ENCODE measurements around the gene RASGRF2.

DNA sequence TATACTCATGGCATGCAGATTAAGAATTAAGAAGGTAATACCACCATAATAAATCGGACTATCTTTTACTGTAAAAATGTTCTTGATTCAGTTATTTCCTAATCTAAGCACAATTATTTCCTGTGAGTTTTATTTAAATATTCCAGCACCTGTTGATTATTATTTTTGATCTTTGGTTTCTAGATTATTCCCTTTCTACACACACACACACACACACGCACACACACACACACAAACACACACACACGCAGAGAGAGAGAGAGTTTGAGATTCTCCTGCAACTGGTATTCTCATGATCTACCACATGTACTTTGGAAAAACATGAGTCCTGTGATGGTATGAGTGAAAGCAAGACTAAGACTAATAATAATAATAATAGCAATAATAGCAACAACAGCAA is 256.0 kb downstream of the RASGRF2 start:
- TF ChIP-seq TCF12 (IDR thresholded peaks at IDR 0.05; ENCODE audit: low read depth), result no peak
- TF ChIP-seq, protein P1, sequence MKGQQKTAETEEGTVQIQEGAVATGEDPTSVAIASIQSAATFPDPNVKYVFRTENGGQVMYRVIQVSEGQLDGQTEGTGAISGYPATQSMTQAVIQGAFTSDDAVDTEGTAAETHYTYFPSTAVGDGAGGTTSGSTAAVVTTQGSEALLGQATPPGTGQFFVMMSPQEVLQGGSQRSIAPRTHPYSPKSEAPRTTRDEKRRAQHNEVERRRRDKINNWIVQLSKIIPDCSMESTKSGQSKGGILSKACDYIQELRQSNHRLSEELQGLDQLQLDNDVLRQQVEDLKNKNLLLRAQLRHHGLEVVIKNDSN (IDR thresholded peaks at IDR 0.05), result no peak
- no peak for TF ChIP-seq TEAD4 (IDR thresholded peaks at IDR 0.05)
- no peak for TF ChIP-seq CEBPB (IDR thresholded peaks at IDR 0.05)
- TF ChIP-seq, protein P2, sequence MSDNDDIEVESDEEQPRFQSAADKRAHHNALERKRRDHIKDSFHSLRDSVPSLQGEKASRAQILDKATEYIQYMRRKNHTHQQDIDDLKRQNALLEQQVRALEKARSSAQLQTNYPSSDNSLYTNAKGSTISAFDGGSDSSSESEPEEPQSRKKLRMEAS (IDR thresholded peaks at IDR 0.05), result no peak
- TF ChIP-seq EGR1 (IDR thresholded peaks at IDR 0.05), result no peak
- TF ChIP-seq NFIC (IDR thresholded peaks at IDR 0.05), result no peak
- no peak for TF ChIP-seq CREB1 (IDR thresholded peaks at IDR 0.05; ENCODE audit: low read depth)

Measured in Ishikawa (cell line).